ENCODE data around the gene EYA2. TPM values are rescaled to one million over a fixed set of nuclear protein-coding genes. Genes with fewer than 3 reads are reported as not detected.
"Not testable (repeated sequence)": the region's sequence is repeated elsewhere in the genome, so short reads cannot be mapped to it uniquely, and the experiment has no call there.

EYA2 gene
- total RNA-seq, 1 donor from 2014 or later: 1.6 TPM

- DNase-seq (ENCODE audit: low spot score) (no peak), ATAC-seq (no peak)
These were observed 56.8 kb downstream of the EYA2 start for GRCh38 chr20:46951405-46951804.

- ATAC-seq: no peak
- DNase-seq (ENCODE audit: low spot score): no peak
These were observed 57.3 kb downstream of the EYA2 start for GRCh38 chr20:46951840-46952497.

GRCh38 chr20:46953596-46953995 lies 59.0 kb downstream of the EYA2 start:
- no peak for DNase-seq (ENCODE audit: low spot score)
- no peak for ATAC-seq

- ATAC-seq (no peak), DNase-seq (ENCODE audit: low spot score) (no peak)
These were observed 59.9 kb downstream of the EYA2 start for GRCh38 chr20:46954490-46955038.

- DNase-seq (ENCODE audit: low spot score) (no peak), ATAC-seq (no peak)
These were observed 61.2 kb downstream of the EYA2 start for GRCh38 chr20:46955601-46956556.

- no peak for DNase-seq (ENCODE audit: low spot score)
- no peak for ATAC-seq
These were observed 64.5 kb downstream of the EYA2 start for GRCh38 chr20:46959081-46959692.

- DNase-seq (ENCODE audit: low spot score): no peak
- no peak for ATAC-seq
These were observed 65.2 kb downstream of the EYA2 start for GRCh38 chr20:46959821-46960220.

GRCh38 chr20:46960536-46960935 lies 65.9 kb downstream of the EYA2 start:
- DNase-seq (ENCODE audit: low spot score) (no peak), ATAC-seq (no peak)

GRCh38 chr20:46961968-46962367 lies 67.3 kb downstream of the EYA2 start:
- not testable (repeated sequence) for ATAC-seq; DNase-seq (ENCODE audit: low spot score)

GRCh38 chr20:46962452-46963195 lies 68.0 kb downstream of the EYA2 start:
- DNase-seq (ENCODE audit: low spot score) (no peak), ATAC-seq (no peak)

GRCh38 chr20:46963196-46963529 lies 68.5 kb downstream of the EYA2 start:
- peak; percentile 20 for ATAC-seq
- DNase-seq (ENCODE audit: low spot score): no peak

- no peak for DNase-seq (ENCODE audit: low spot score)
These were observed 69.3 kb downstream of the EYA2 start for GRCh38 chr20:46963758-46964617.

GRCh38 chr20:46964618-46965455 lies 70.2 kb downstream of the EYA2 start:
- DNase-seq (ENCODE audit: low spot score) (no peak), ATAC-seq (peak; percentile 57)

More at GRCh38 chr20:46963758-46964617, 69.3 kb downstream of the EYA2 start:
- ATAC-seq: no peak

GRCh38 chr20:46965477-46965876 lies 70.8 kb downstream of the EYA2 start:
- ATAC-seq: peak; percentile 81
- peak; percentile 64 for DNase-seq (ENCODE audit: low spot score)

- no peak for DNase-seq (ENCODE audit: low spot score)
- ATAC-seq: no peak
These were observed 73.0 kb downstream of the EYA2 start for GRCh38 chr20:46967646-46968045.

GRCh38 chr20:46970937-46971630 lies 76.4 kb downstream of the EYA2 start:
- no peak for DNase-seq (ENCODE audit: low spot score)
- ATAC-seq: no peak

GRCh38 chr20:46973766-46974165 lies 79.1 kb downstream of the EYA2 start:
- ATAC-seq (no peak), DNase-seq (ENCODE audit: low spot score) (no peak)
